Endodermal cell (in vitro differentiated cells): ENCODE data around the gene OR10AD1. TPM values are rescaled to one million over a fixed set of nuclear protein-coding genes. Genes with fewer than 3 reads are reported as not detected.
A peak's percentile ranks its signal among the peaks of the same experiment; 100 is the strongest.

Experiments used
- DNase-seq: peaks from one replicate; pipeline ENCODE4 v3.0.0-alpha.2; 2017
- H3K27ac ChIP-seq: 2 replicates; pipeline ENCODE4 v1.5.1; 2013; ENCODE audit warnings: mild to moderate bottlenecking, low read depth, low read length, moderate library complexity
- H3K27me3 ChIP-seq: 2 replicates; pipeline ENCODE4 v1.6.1; 2013; ENCODE audit warnings: mild to moderate bottlenecking, low read length, moderate library complexity; ENCODE audit not compliant: insufficient read depth, control insufficient read depth, poor library complexity, severe bottlenecking
- H3K36me3 ChIP-seq: 2 replicates; pipeline ENCODE4 v1.7.0; 2013; ENCODE audit warnings: mild to moderate bottlenecking, low read length, moderate library complexity; ENCODE audit not compliant: control insufficient read depth, insufficient read depth
- H3K4me1 ChIP-seq: one replicate; pipeline ENCODE4 v1.7.0; 2013; ENCODE audit warnings: low read length; ENCODE audit not compliant: control insufficient read depth, insufficient read depth
- H3K4me3 ChIP-seq: 2 replicates; pipeline ENCODE4 v1.5.1; 2013; ENCODE audit warnings: mild to moderate bottlenecking, low read length, moderate library complexity
- H3K9ac ChIP-seq: 2 replicates; pipeline ENCODE4 v1.6.1; 2013; ENCODE audit warnings: mild to moderate bottlenecking, low read length, moderate library complexity; ENCODE audit not compliant: poor library complexity, severe bottlenecking; ENCODE audit errors: extremely low read depth
- H3K9me3 ChIP-seq: 2 replicates; pipeline ENCODE4 v1.6.1; 2013; ENCODE audit warnings: mild to moderate bottlenecking, low read length, moderate library complexity; ENCODE audit not compliant: control insufficient read depth
- H3K27ac Mint-ChIP-seq: 2 replicates; pipeline ENCODE4 v1.8.0; 2020; ENCODE audit warnings: mixed read lengths
- H3K27me3 Mint-ChIP-seq: 2 replicates; pipeline ENCODE4 v1.8.0; 2021; ENCODE audit warnings: mild to moderate bottlenecking, mixed read lengths; ENCODE audit not compliant: insufficient read depth
- H3K36me3 Mint-ChIP-seq: 2 replicates; pipeline ENCODE4 v1.8.0; 2020; ENCODE audit warnings: low read depth, mixed read lengths
- H3K4me1 Mint-ChIP-seq: 2 replicates; pipeline ENCODE4 v1.8.0; 2020; ENCODE audit warnings: mixed read lengths
- H3K4me3 Mint-ChIP-seq: 2 replicates; pipeline ENCODE4 v1.8.0; 2020; ENCODE audit warnings: mild to moderate bottlenecking, moderate library complexity, mixed read lengths
- H3K9me3 Mint-ChIP-seq: 2 replicates; pipeline ENCODE4 v1.8.0; 2020; ENCODE audit warnings: mild to moderate bottlenecking, mixed read lengths
- CTCF ChIP-seq: fragments of 200-600 bp; sonication (generic); conservative IDR thresholded peaks from 2 replicates; pipeline ENCODE4 v1.5.0; 2021; ENCODE audit warnings: antibody characterized with exemption, mild to moderate bottlenecking
- WGBS, 2 experiments: methylation state at CpG; one replicate each; pipeline versions ENCODE4 v1.1.5 to v1.1.7; 2013; ENCODE audit warnings: missing lambda C conversion rate in 2 of 2, mixed read lengths in 1 of 2; ENCODE audit not compliant: insufficient coverage in 1 of 2, insufficient read length in 1 of 2; 5-methylcytosine and 5-hydroxymethylcytosine counted together
- total RNA-seq, 2 donors: library from RNA; stranded (reverse); fragmentation: NEBNext Ultra II Directional in 1 of 2; extraction: Animal tissue kit (Norgen Biotek cat#: 25700) in 1 of 2; gene quantifications; 2 replicates in 1 of 2; 3 replicates in 1 of 2; pipeline ENCODE4 v1.2.1, GENCODE V29; 2021

Gene OR10AD1
- total RNA-seq, 2 donors from 2014 or later, result not detected

- Mint-ChIP-seq H3K27me3 (peaks cover 88% of the 10 kb centered on the region), H3K9me3 (peaks cover 13% of the 10 kb centered on the region), H3K4me1 (peaks cover 16% of the 10 kb centered on the region), H3K27ac (no peak overlapping the region), H3K36me3 (no peaks in the 10 kb centered on the region), H3K4me3 (peak overlapping the region; percentile 77)
- peak overlapping the region; percentile 92 for H3K4me3 ChIP-seq
- DNase-seq, result peak; percentile 85
- no peaks in the 10 kb centered on the region for H3K9me3 ChIP-seq
- WGBS, 2 experiments, result 43 to 52% methylated on average over 3 of the region's 3 CpGs
- H3K4me1 ChIP-seq, result no peaks in the 10 kb centered on the region
- H3K27ac ChIP-seq, result no peak overlapping the region
- no peak overlapping the region for H3K9ac ChIP-seq
- H3K27me3 ChIP-seq, result peaks cover 66% of the 10 kb centered on the region
- TF ChIP-seq CTCF, result no peak
- H3K36me3 ChIP-seq, result no peaks in the 10 kb centered on the region
Measured at GRCh38 chr12:48199774-48200221, 3.3 kb downstream of the OR10AD1 start.

GRCh38 chr12:48198985-48199384 lies 4.1 kb downstream of the OR10AD1 start:
- Mint-ChIP-seq H3K27me3 (peaks cover 88% of the 10 kb centered on the region), H3K4me3 (peak overlapping the region; percentile 77), H3K4me1 (peaks cover 16% of the 10 kb centered on the region), H3K36me3 (no peaks in the 10 kb centered on the region), H3K27ac (peak overlapping the region; percentile 94), H3K9me3 (peaks cover 7% of the 10 kb centered on the region)
- DNase-seq, result no peak
- peak overlapping the region; percentile 92 for H3K4me3 ChIP-seq
- peaks cover 68% of the 10 kb centered on the region for H3K27me3 ChIP-seq
- no peak overlapping the region for H3K27ac ChIP-seq
- WGBS, 2 experiments, result 80 to 92% methylated on average over 5 to 10 of the region's 10 CpGs
- no peak for TF ChIP-seq CTCF
- no peaks in the 10 kb centered on the region for H3K36me3 ChIP-seq
- no peaks in the 10 kb centered on the region for H3K4me1 ChIP-seq
- H3K9me3 ChIP-seq, result no peaks in the 10 kb centered on the region
- H3K9ac ChIP-seq, result peak overlapping the region; percentile 92

- no peaks in the 10 kb centered on the region for H3K36me3 ChIP-seq
- peaks cover 88% of the 10 kb centered on the region for H3K27me3 Mint-ChIP-seq
- H3K27ac ChIP-seq, result peak overlapping the region; percentile 69
- H3K9me3 ChIP-seq, result no peaks in the 10 kb centered on the region
- peak overlapping the region; percentile 94 for H3K27ac Mint-ChIP-seq
- H3K36me3 Mint-ChIP-seq, result no peaks in the 10 kb centered on the region
- TF ChIP-seq CTCF, result no peak
- H3K9me3 Mint-ChIP-seq, result peaks cover 5% of the 10 kb centered on the region
- H3K4me1 Mint-ChIP-seq, result peaks cover 16% of the 10 kb centered on the region
- H3K4me1 ChIP-seq, result no peaks in the 10 kb centered on the region
- DNase-seq, result no peak
- H3K9ac ChIP-seq, result peak overlapping the region; percentile 92
- 28 to 47% methylated on average over 10 to 26 of the region's 26 CpGs for WGBS, 2 experiments
- peak overlapping the region; percentile 92 for H3K4me3 ChIP-seq
- peak overlapping the region; percentile 77 for H3K4me3 Mint-ChIP-seq
- H3K27me3 ChIP-seq, result peaks cover 68% of the 10 kb centered on the region
Measured at GRCh38 chr12:48198672-48198971, 4.5 kb downstream of the OR10AD1 start.
